Breast epithelium (tissue), 4 donors: ENCODE measurements around the gene ELK1. TPM values are rescaled to one million over a fixed set of nuclear protein-coding genes. Genes with fewer than 3 reads are reported as not detected.

Experiments
- DNase-seq, 2 donors: peaks; one replicate each; pipeline ENCODE4 v3.0.0-alpha.2; 2019; ENCODE audit warnings: low spot score in 2 of 2
- H3K27ac ChIP-seq, 2 donors: fragments of 200-600 bp; sonication (generic) in 1 of 2; one replicate each; pipeline ENCODE4 v1.5.1; 2016 to 2019; ENCODE audit warnings: mild to moderate bottlenecking in 1 of 2
- H3K27me3 ChIP-seq, 2 donors: fragments of 200-600 bp; sonication (generic) in 1 of 2; one replicate each; pipeline versions ENCODE4 v1.5.1 to v1.6.0; 2017 to 2019; ENCODE audit warnings: control low read depth in 1 of 2, mild to moderate bottlenecking in 1 of 2
- H3K36me3 ChIP-seq: fragments of 200-600 bp; one replicate; pipeline ENCODE4 v1.5.1; 2019
- H3K4me1 ChIP-seq, 2 donors: fragments of 200-600 bp; sonication (generic); one replicate each; pipeline ENCODE4 v1.5.1; 2016 to 2019; ENCODE audit warnings: control low read depth in 1 of 2
- H3K4me3 ChIP-seq, 3 donors: fragments of 200-600 bp; sonication (generic); 1 replicate in 2 of 3; 2 replicates in 1 of 3; pipeline ENCODE4 v1.5.1; 2016 to 2019; ENCODE audit warnings: mild to moderate bottlenecking in 3 of 3, moderate library complexity in 2 of 3
- H3K9me3 ChIP-seq, 2 donors: fragments of 200-600 bp; sonication (generic) in 1 of 2; one replicate each; pipeline ENCODE4 v1.5.1; 2016 to 2019; ENCODE audit warnings: control low read depth in 1 of 2
- CTCF ChIP-seq, 3 donors: fragments of 450-650 bp; IDR thresholded peaks; one replicate each; pipeline ENCODE4 v1.5.1; 2016 to 2017; ENCODE audit warnings: antibody characterized with exemption in 3 of 3, mild to moderate bottlenecking in 3 of 3, moderate library complexity in 3 of 3
- POLR2A ChIP-seq: fragments of 450-650 bp; IDR thresholded peaks from one replicate; pipeline ENCODE4 v1.6.1; 2016; ENCODE audit warnings: antibody characterized with exemption, mild to moderate bottlenecking, moderate library complexity
- POLR2AphosphoS5 ChIP-seq, 3 donors: sonication (generic); formaldehyde crosslinking; IDR thresholded peaks; one replicate each; pipeline ENCODE4 v1.6.1; 2017; ENCODE audit warnings: antibody characterized with exemption in 3 of 3
- intact Hi-C: fragments of 100-400 bp; cut with DNase I; formaldehyde crosslinking; loops from one replicate; pipeline ENCODE4 v1.15.1; 2023; ENCODE audit warnings: low total_unique reads
- total RNA-seq, 3 donors: library from RNA; depleted of rRNA; stranded (reverse); fragments of >200 nt; gene quantifications; one replicate each; pipeline ENCODE4 v1.1.0, GENCODE V29; 2016

ELK1 gene
- total RNA-seq, 3 donors from 2014 or later, result 18.0 to 22.0 (median 21.0) TPM

GRCh38 chrX:47620303-47620685 lies 30.1 kb downstream of the ELK1 start:
- H3K36me3 ChIP-seq, result no peaks in the 10 kb centered on the region
- H3K27ac ChIP-seq, result no peak overlapping the region
- H3K9me3 ChIP-seq, result no peaks in the 10 kb centered on the region
- no peaks in the 10 kb centered on the region for H3K4me1 ChIP-seq
- no peak overlapping the region for H3K4me3 ChIP-seq
- peaks cover 0 to 34% of the 10 kb centered on the region in 2 donors for H3K27me3 ChIP-seq
- DNase-seq, result no peak
- intact Hi-C loops, result loop anchor here (10.0 kb wide), 1 partner anchor 45 kb away; no protein-coding TSS in a partner anchor
- TF ChIP-seq CTCF (IDR thresholded peaks at IDR 0.05), result no peak
- TF ChIP-seq POLR2AphosphoS5 (IDR thresholded peaks at IDR 0.05), result no peak
- no peak for TF ChIP-seq POLR2A

- H3K36me3 ChIP-seq, result no peaks in the 10 kb centered on the region
- H3K4me3 ChIP-seq, result peak within 1 kb of the TSS; percentile 23 to 62 (median 37)
- peaks cover 0 to 35% of the 10 kb centered on the region in 2 donors for H3K27me3 ChIP-seq
- no peaks in the 10 kb centered on the region for H3K4me1 ChIP-seq
- no peak for TF ChIP-seq CTCF (IDR thresholded peaks at IDR 0.05)
- no peak for TF ChIP-seq POLR2A
- peak in 1 of 3 donors; percentile 44 for TF ChIP-seq POLR2AphosphoS5 (IDR thresholded peaks at IDR 0.05)
- intact Hi-C loops, result loop anchor here (10.0 kb wide), 1 partner anchor 45 kb away; no protein-coding TSS in a partner anchor
- DNase-seq, result peak; percentile 57 to 74
- no peak within 1 kb of the TSS for H3K27ac ChIP-seq
- no peaks in the 10 kb centered on the region for H3K9me3 ChIP-seq
Observed at GRCh38 chrX:47619486-47620302, 30.7 kb downstream of the ELK1 start, which contains the start of gene SYN1. TSS of gene SYN1 (minus strand) at chrX:47619857. CDS start at chrX:47619728, 129 bp downstream.

GRCh38 chrX:47618923-47619485 lies 31.4 kb downstream of the ELK1 start:
- peak overlapping the region in 1 of 3 donors; percentile 62 for H3K4me3 ChIP-seq

GRCh38 chrX:47614618-47615017 lies 35.7 kb downstream of the ELK1 start:
- H3K36me3 ChIP-seq, result no peaks in the 10 kb centered on the region
- no peak for TF ChIP-seq POLR2AphosphoS5 (IDR thresholded peaks at IDR 0.05)
- no peak for TF ChIP-seq CTCF (IDR thresholded peaks at IDR 0.05)
- no peak for TF ChIP-seq POLR2A
- H3K9me3 ChIP-seq, result peaks cover 0 to 4% of the 10 kb centered on the region in 2 donors
- H3K27me3 ChIP-seq, result peaks cover 0 to 45% of the 10 kb centered on the region in 2 donors
- H3K27ac ChIP-seq, result no peak overlapping the region
- H3K4me3 ChIP-seq, result no peak overlapping the region
- intact Hi-C loops, result no loop called here
- no peaks in the 10 kb centered on the region for H3K4me1 ChIP-seq
- DNase-seq, result no peak

More at GRCh38 chrX:47618923-47619485, 31.4 kb downstream of the ELK1 start:
- Histone ChIP-seq H3K27ac (no peak overlapping the region), H3K27me3 (peaks cover 0 to 41% of the 10 kb centered on the region in 2 donors), H3K4me1 (no peaks in the 10 kb centered on the region), H3K9me3 (peaks cover 0 to 2% of the 10 kb centered on the region in 2 donors), H3K36me3 (no peaks in the 10 kb centered on the region)
- no peak for DNase-seq
- intact Hi-C loops, result no loop called here
- TF ChIP-seq POLR2A (no peak), POLR2AphosphoS5 (IDR thresholded peaks at IDR 0.05) (no peak), CTCF (IDR thresholded peaks at IDR 0.05) (no peak)

GRCh38 chrX:47613082-47613481 lies 37.3 kb downstream of the ELK1 start:
- no peak overlapping the region for H3K4me3 ChIP-seq
- no peak overlapping the region for H3K27ac ChIP-seq
- peaks cover 0 to 4% of the 10 kb centered on the region in 2 donors for H3K9me3 ChIP-seq
- no peaks in the 10 kb centered on the region for H3K4me1 ChIP-seq
- TF ChIP-seq CTCF (IDR thresholded peaks at IDR 0.05) (no peak), POLR2A (no peak), POLR2AphosphoS5 (IDR thresholded peaks at IDR 0.05) (no peak)
- no peaks in the 10 kb centered on the region for H3K36me3 ChIP-seq
- peaks cover 0 to 49% of the 10 kb centered on the region in 2 donors for H3K27me3 ChIP-seq
- intact Hi-C loops, result no loop called here
- DNase-seq, result no peak
